SU-DHL-6 (cell line): ENCODE results near the gene COL7A1.

Source experiments
- CTCF ChIP-seq: fragments of 200-600 bp; sonication (generic); IDR thresholded peaks from one replicate; pipeline ENCODE4 v1.5.1; 2017; ENCODE audit warnings: antibody characterized with exemption, mild to moderate bottlenecking, low read length, moderate library complexity; ENCODE audit not compliant: insufficient read depth, poor library complexity, severe bottlenecking
- EZH2phosphoT487 ChIP-seq: fragments of 200-600 bp; sonication (generic), shearing (Covaris generic); conservative IDR thresholded peaks from 2 replicates; pipeline ENCODE4 v1.6.1; 2018; ENCODE audit warnings: mild to moderate bottlenecking, antibody characterized with exemption, low read length, moderate library complexity, mixed read lengths

GRCh38 chr3:48535578-48535977 lies 59.6 kb downstream of the COL7A1 start:
- TF ChIP-seq CTCF: no peak
- no peak for TF ChIP-seq EZH2phosphoT487
